HG03097 (cell line): ENCODE results near the gene P2RY8.
"Not testable (repeated sequence)": the region's sequence is repeated elsewhere in the genome, so short reads cannot be mapped to it uniquely, and the experiment has no call there.

ENCODE experiments used
- ATAC-seq: cut with Tn5 transposase; IDR thresholded peaks from one replicate; pipeline ENCODE4 v1.9.1; 2021; ENCODE audit not compliant: unreplicated experiment, low FRiP score

The P2RY8 gene

GRCh38 chrX:1488745-1489144 lies 48.2 kb downstream of the P2RY8 start:
- no peak for ATAC-seq

GRCh38 chrX:1488141-1488540 lies 48.8 kb downstream of the P2RY8 start:
- no peak for ATAC-seq

- no peak for ATAC-seq
These were observed 49.6 kb downstream of the P2RY8 start for GRCh38 chrX:1487401-1487800.

- no peak for ATAC-seq
These were observed 50.1 kb downstream of the P2RY8 start for GRCh38 chrX:1486749-1487361.

- no peak for ATAC-seq
These were observed 50.8 kb downstream of the P2RY8 start for GRCh38 chrX:1486177-1486576.

GRCh38 chrX:1485033-1485432 lies 52.0 kb downstream of the P2RY8 start:
- no peak for ATAC-seq

- no peak for ATAC-seq
These were observed 52.4 kb downstream of the P2RY8 start for GRCh38 chrX:1484638-1485019.

- ATAC-seq: peak; percentile 49
These were observed 52.9 kb downstream of the P2RY8 start for GRCh38 chrX:1483843-1484637.

- ATAC-seq: not testable (repeated sequence)
These were observed 54.5 kb downstream of the P2RY8 start for GRCh38 chrX:1482530-1482928.

GRCh38 chrX:1481636-1482529 lies 55.1 kb downstream of the P2RY8 start:
- ATAC-seq: peak; percentile 58

- ATAC-seq: no peak
These were observed 56.8 kb downstream of the P2RY8 start for GRCh38 chrX:1480082-1480785.

GRCh38 chrX:1477801-1478458 lies 59.1 kb downstream of the P2RY8 start:
- no peak for ATAC-seq

- no peak for ATAC-seq
These were observed 59.8 kb downstream of the P2RY8 start for GRCh38 chrX:1477229-1477628.

GRCh38 chrX:1476682-1477081 lies 60.3 kb downstream of the P2RY8 start:
- ATAC-seq: no peak

GRCh38 chrX:1475881-1476280 lies 61.1 kb downstream of the P2RY8 start:
- ATAC-seq: no peak

GRCh38 chrX:1475481-1475880 lies 61.5 kb downstream of the P2RY8 start:
- ATAC-seq: no peak

- not testable (repeated sequence) for ATAC-seq
These were observed 62.4 kb downstream of the P2RY8 start for GRCh38 chrX:1474593-1474992.

GRCh38 chrX:1472975-1473374 lies 64.0 kb downstream of the P2RY8 start:
- ATAC-seq: no peak

- peak; percentile 62 for ATAC-seq
These were observed 68.7 kb downstream of the P2RY8 start for GRCh38 chrX:1468250-1468772.
